Activated CD8-positive, alpha-beta memory T cell treated with anti-CD3 and anti-CD28 coated beads, Interleukin-2, amount 10 ng/mL, durations not matched to agents 7 days and 5 days (primary cell): ENCODE measurements around the gene COL24A1. TPM values are rescaled to one million over a fixed set of nuclear protein-coding genes. Genes with fewer than 3 reads are reported as not detected.

ENCODE experiments used
- ATAC-seq: fragments of 150-1000 bp; cut with Tn5 transposase; one replicate; pipeline ENCODE4 v1.10.0; 2021; ENCODE audit warnings: moderate library complexity
- CTCF ChIA-PET: fragments of 350-600 bp; sonication (Branson Sonifier 250); formaldehyde crosslinking; loops from one replicate; lab custom pipeline; 2021; ENCODE audit warnings: antibody characterized with exemption; lab: Charles Lee
- DNase-seq: peaks from one replicate; pipeline ENCODE4 v3.0.0-alpha.2; 2020
- H3K27ac Mint-ChIP-seq: one replicate; pipeline ENCODE4 v1.8.0; 2021; ENCODE audit warnings: mild to moderate bottlenecking, mixed read lengths
- H3K27me3 Mint-ChIP-seq: one replicate; pipeline ENCODE4 v1.8.0; 2021; ENCODE audit warnings: mixed read lengths
- H3K36me3 Mint-ChIP-seq: one replicate; pipeline ENCODE4 v1.8.0; 2021; ENCODE audit warnings: mild to moderate bottlenecking, mixed read lengths
- H3K4me1 Mint-ChIP-seq: one replicate; pipeline ENCODE4 v1.8.0; 2021; ENCODE audit warnings: mixed read lengths
- H3K4me3 Mint-ChIP-seq: one replicate; pipeline ENCODE4 v1.8.0; 2021; ENCODE audit warnings: mild to moderate bottlenecking, moderate library complexity, mixed read lengths
- H3K9me3 Mint-ChIP-seq: one replicate; pipeline ENCODE4 v1.8.0; 2022; ENCODE audit warnings: low read depth, mixed read lengths
- total RNA-seq, 2 experiments: library from RNA; stranded (reverse); gene quantifications; one replicate each; pipeline ENCODE4 v1.2.3, GENCODE V29; 2021

The COL24A1 gene
- total RNA-seq, 2 experiments from 2014 or later = not detected

GRCh38 chr1:86176226-86176625 lies 19.7 kb upstream of the COL24A1 start:
- Mint-ChIP-seq H3K27ac (no peak overlapping the region), H3K9me3 (no peaks in the 10 kb centered on the region), H3K4me1 (no peaks in the 10 kb centered on the region), H3K27me3 (no peaks in the 10 kb centered on the region), H3K36me3 (no peaks in the 10 kb centered on the region), H3K4me3 (no peak overlapping the region)
- ATAC-seq = no peak
- CTCF ChIA-PET = no interaction called here
- no peak for DNase-seq

GRCh38 chr1:86175756-86176155 lies 19.2 kb upstream of the COL24A1 start:
- Mint-ChIP-seq H3K4me3 (no peak overlapping the region), H3K4me1 (no peaks in the 10 kb centered on the region), H3K36me3 (no peaks in the 10 kb centered on the region), H3K27ac (no peak overlapping the region), H3K9me3 (no peaks in the 10 kb centered on the region), H3K27me3 (no peaks in the 10 kb centered on the region)
- ATAC-seq (no peak), DNase-seq (no peak)
- CTCF ChIA-PET = no interaction called here

- H3K4me1 Mint-ChIP-seq = no peaks in the 10 kb centered on the region
- H3K4me3 Mint-ChIP-seq = no peak overlapping the region
- ATAC-seq = no peak
- no peaks in the 10 kb centered on the region for H3K27me3 Mint-ChIP-seq
- H3K9me3 Mint-ChIP-seq = no peaks in the 10 kb centered on the region
- CTCF ChIA-PET = no interaction called here
- DNase-seq = no peak
- no peak overlapping the region for H3K27ac Mint-ChIP-seq
- H3K36me3 Mint-ChIP-seq = no peaks in the 10 kb centered on the region
Measured at GRCh38 chr1:86169625-86170024, 13.1 kb upstream of the COL24A1 start.

- no peak overlapping the region for H3K4me3 Mint-ChIP-seq
- no peak for DNase-seq
- no peak overlapping the region for H3K27ac Mint-ChIP-seq
- H3K9me3 Mint-ChIP-seq = no peaks in the 10 kb centered on the region
- CTCF ChIA-PET = no interaction called here
- peaks cover 4% of the 10 kb centered on the region for H3K36me3 Mint-ChIP-seq
- peaks cover 31% of the 10 kb centered on the region for H3K27me3 Mint-ChIP-seq
- peaks cover 7% of the 10 kb centered on the region for H3K4me1 Mint-ChIP-seq
- ATAC-seq = no peak
Measured at GRCh38 chr1:86159800-86160199, 3.2 kb upstream of the COL24A1 start.

GRCh38 chr1:86155807-86156565 lies 586 bp downstream of the COL24A1 start:
- Mint-ChIP-seq H3K27me3 (peaks cover 37% of the 10 kb centered on the region), H3K4me3 (peak overlapping the region; percentile 19), H3K9me3 (no peaks in the 10 kb centered on the region), H3K36me3 (peaks cover 4% of the 10 kb centered on the region), H3K27ac (no peak overlapping the region), H3K4me1 (peaks cover 7% of the 10 kb centered on the region)
- ATAC-seq (no peak), DNase-seq (no peak)
- CTCF ChIA-PET = no interaction called here

- H3K27ac Mint-ChIP-seq = no peak overlapping the region
- peaks cover 37% of the 10 kb centered on the region for H3K27me3 Mint-ChIP-seq
- DNase-seq (no peak), ATAC-seq (no peak)
- H3K4me1 Mint-ChIP-seq = peaks cover 7% of the 10 kb centered on the region
- CTCF ChIA-PET = no interaction called here
- H3K36me3 Mint-ChIP-seq = peaks cover 4% of the 10 kb centered on the region
- H3K9me3 Mint-ChIP-seq = no peaks in the 10 kb centered on the region
- no peak overlapping the region for H3K4me3 Mint-ChIP-seq
Measured at GRCh38 chr1:86155051-86155806, 1.3 kb downstream of the COL24A1 start.

GRCh38 chr1:86154571-86155050 lies 2.0 kb downstream of the COL24A1 start:
- Mint-ChIP-seq H3K4me3 (no peak overlapping the region), H3K4me1 (peaks cover 7% of the 10 kb centered on the region), H3K9me3 (no peaks in the 10 kb centered on the region), H3K27ac (no peak overlapping the region), H3K36me3 (peaks cover 4% of the 10 kb centered on the region), H3K27me3 (peaks cover 37% of the 10 kb centered on the region)
- ATAC-seq (no peak), DNase-seq (no peak)
- CTCF ChIA-PET = no interaction called here

- CTCF ChIA-PET = no interaction called here
- DNase-seq (no peak), ATAC-seq (no peak)
- H3K4me1 Mint-ChIP-seq = peaks cover 7% of the 10 kb centered on the region
- H3K9me3 Mint-ChIP-seq = no peaks in the 10 kb centered on the region
- H3K36me3 Mint-ChIP-seq = peaks cover 4% of the 10 kb centered on the region
- H3K4me3 Mint-ChIP-seq = no peak overlapping the region
- no peak overlapping the region for H3K27ac Mint-ChIP-seq
- H3K27me3 Mint-ChIP-seq = peaks cover 37% of the 10 kb centered on the region
Measured at GRCh38 chr1:86153836-86154235, 2.7 kb downstream of the COL24A1 start.

- CTCF ChIA-PET = no interaction called here
- Mint-ChIP-seq H3K27me3 (peaks cover 34% of the 10 kb centered on the region), H3K4me1 (peaks cover 7% of the 10 kb centered on the region), H3K27ac (no peak overlapping the region), H3K9me3 (no peaks in the 10 kb centered on the region), H3K36me3 (peaks cover 4% of the 10 kb centered on the region), H3K4me3 (no peak overlapping the region)
- DNase-seq (no peak), ATAC-seq (no peak)
Measured at GRCh38 chr1:86152887-86153286, 3.7 kb downstream of the COL24A1 start.

GRCh38 chr1:86151427-86151826 lies 5.1 kb downstream of the COL24A1 start:
- DNase-seq = no peak
- no peaks in the 10 kb centered on the region for H3K9me3 Mint-ChIP-seq
- no peak overlapping the region for H3K4me3 Mint-ChIP-seq
- ATAC-seq = no peak
- no peaks in the 10 kb centered on the region for H3K36me3 Mint-ChIP-seq
- H3K27me3 Mint-ChIP-seq = peaks cover 21% of the 10 kb centered on the region
- H3K4me1 Mint-ChIP-seq = peaks cover 2% of the 10 kb centered on the region
- no peak overlapping the region for H3K27ac Mint-ChIP-seq
- CTCF ChIA-PET = no interaction called here

GRCh38 chr1:86150553-86151055 lies 6.0 kb downstream of the COL24A1 start:
- Mint-ChIP-seq H3K27me3 (peaks cover 12% of the 10 kb centered on the region), H3K4me1 (no peaks in the 10 kb centered on the region), H3K4me3 (no peak overlapping the region), H3K27ac (no peak overlapping the region), H3K9me3 (no peaks in the 10 kb centered on the region), H3K36me3 (no peaks in the 10 kb centered on the region)
- ATAC-seq (no peak), DNase-seq (no peak)
- CTCF ChIA-PET = no interaction called here

GRCh38 chr1:86149591-86149990 lies 7.0 kb downstream of the COL24A1 start:
- DNase-seq (no peak), ATAC-seq (no peak)
- H3K27ac Mint-ChIP-seq = no peak overlapping the region
- no peak overlapping the region for H3K4me3 Mint-ChIP-seq
- H3K27me3 Mint-ChIP-seq = peaks cover 5% of the 10 kb centered on the region
- no peaks in the 10 kb centered on the region for H3K9me3 Mint-ChIP-seq
- CTCF ChIA-PET = no interaction called here
- H3K4me1 Mint-ChIP-seq = no peaks in the 10 kb centered on the region
- no peaks in the 10 kb centered on the region for H3K36me3 Mint-ChIP-seq

GRCh38 chr1:86147755-86148154 lies 8.8 kb downstream of the COL24A1 start:
- CTCF ChIA-PET = no interaction called here
- no peak overlapping the region for H3K4me3 Mint-ChIP-seq
- no peak for ATAC-seq
- no peaks in the 10 kb centered on the region for H3K9me3 Mint-ChIP-seq
- H3K36me3 Mint-ChIP-seq = no peaks in the 10 kb centered on the region
- H3K27me3 Mint-ChIP-seq = no peaks in the 10 kb centered on the region
- no peak for DNase-seq
- H3K27ac Mint-ChIP-seq = no peak overlapping the region
- H3K4me1 Mint-ChIP-seq = no peaks in the 10 kb centered on the region

- no peaks in the 10 kb centered on the region for H3K4me1 Mint-ChIP-seq
- H3K4me3 Mint-ChIP-seq = no peak overlapping the region
- ATAC-seq (no peak), DNase-seq (no peak)
- CTCF ChIA-PET = no interaction called here
- no peak overlapping the region for H3K27ac Mint-ChIP-seq
- H3K36me3 Mint-ChIP-seq = no peaks in the 10 kb centered on the region
- no peaks in the 10 kb centered on the region for H3K27me3 Mint-ChIP-seq
- no peaks in the 10 kb centered on the region for H3K9me3 Mint-ChIP-seq
Measured at GRCh38 chr1:86146566-86146965, 10.0 kb downstream of the COL24A1 start.
